ENCODE data around the gene MTFR2. TPM values are rescaled to one million over a fixed set of nuclear protein-coding genes. Genes with fewer than 3 reads are reported as not detected.
A peak's percentile ranks its signal among the peaks of the same experiment; 100 is the strongest.

Gene MTFR2
- polyA plus RNA-seq, 1 of the 3 experiments (the other 2 are of a cell fraction): 7.4 TPM

GRCh38 chr6:136289579-136290409, 39.7 kb upstream of the MTFR2 start, which contains the start of gene BCLAF1 (continued):
- TF ChIP-seq EP300 (IDR thresholded peaks at IDR 0.05; ENCODE audit: borderline replicate concordance in 1 of 2, low read depth in 1 of 2, low read length in 1 of 2) (no peak), TAF1 (IDR thresholded peaks at IDR 0.05; ENCODE audit: borderline replicate concordance, low read depth, low read length) (peak; percentile 85), TEAD4 (IDR thresholded peaks at IDR 0.05; ENCODE audit: borderline replicate concordance, insufficient read depth) (no peak), ELF1 (IDR thresholded peaks at IDR 0.05) (peak; percentile 81), GABPA (IDR thresholded peaks at IDR 0.05; ENCODE audit: low read depth) (peak; percentile 76), JUND (IDR thresholded peaks at IDR 0.05) (peak; percentile 6; the same call in 1 of the 2 replicates), MXI1 (IDR thresholded peaks at IDR 0.05; ENCODE audit: low read depth, low read length) (0 out of 2 replicates have a peak, but pooled peaks have one; percentile 8), USF1 (IDR thresholded peaks at IDR 0.05; ENCODE audit: borderline replicate concordance, low read depth) (no peak), FOXM1 (IDR thresholded peaks at IDR 0.05; ENCODE audit: low read depth) (no peak), RAD21 (IDR thresholded peaks at IDR 0.05; ENCODE audit: low read length) (no peak), RFX5 (IDR thresholded peaks at IDR 0.05; ENCODE audit: low read length) (no peak), FOXJ3 (CRISPR knock-in tag; IDR thresholded peaks at IDR 0.05) (no peak), IRF3 (IDR thresholded peaks at IDR 0.05; ENCODE audit: low read depth, low read length) (no peak), GATA2 (CRISPR knock-in tag; IDR thresholded peaks at IDR 0.05) (no peak), RXRA (IDR thresholded peaks at IDR 0.05; ENCODE audit: borderline replicate concordance, low read depth) (no peak), POLR2AphosphoS5 (IDR thresholded peaks at IDR 0.05; ENCODE audit: low read depth, low read length) (peak; percentile 97), NRF1 (IDR thresholded peaks at IDR 0.05; ENCODE audit: low read depth, low read length) (no peak), RCOR1 (IDR thresholded peaks at IDR 0.05; ENCODE audit: low read length) (no peak), SMC3 (IDR thresholded peaks at IDR 0.05; ENCODE audit: low read depth, low read length) (no peak), REST (IDR thresholded peaks at IDR 0.05; ENCODE audit: low read depth, low read length) (0 out of 2 replicates have a peak, but pooled peaks have one; percentile 4)
